Renal cortical epithelial cell (primary cell): Measurements from ENCODE around the gene UBASH3B. TPM values are rescaled to one million over a fixed set of nuclear protein-coding genes. Genes with fewer than 3 reads are reported as not detected.
A peak's percentile ranks its signal among the peaks of the same experiment; 100 is the strongest.
"Not testable (repeated sequence)": the region's sequence is repeated elsewhere in the genome, so short reads cannot be mapped to it uniquely, and the experiment has no call there.

ENCODE experiments used
- DNase-seq: peaks from one replicate; pipeline ENCODE4 v3.0.0-alpha.2; 2011; ENCODE audit warnings: low read depth
- total RNA-seq: library from RNA; depleted of rRNA; stranded (reverse); fragments of >200 nt; gene quantifications from 2 replicates; pipeline ENCODE4 v1.2.3, GENCODE V29; 2014

UBASH3B gene
- total RNA-seq, 1 donor from 2014 or later, result 12.5 TPM

- no peak for DNase-seq
Observed at GRCh38 chr11:122813176-122813893, 157.8 kb downstream of the UBASH3B start.

GRCh38 chr11:122813894-122814270 lies 158.4 kb downstream of the UBASH3B start:
- no peak for DNase-seq

GRCh38 chr11:122814401-122814800 lies 158.9 kb downstream of the UBASH3B start:
- DNase-seq, result no peak

GRCh38 chr11:122815900-122816299 lies 160.4 kb downstream of the UBASH3B start:
- no peak for DNase-seq

GRCh38 chr11:122816761-122817520 lies 161.4 kb downstream of the UBASH3B start:
- peak; percentile 50 for DNase-seq

- DNase-seq, result no peak
Observed at GRCh38 chr11:122820158-122820557, 164.6 kb downstream of the UBASH3B start.

- DNase-seq, result no peak
Observed at GRCh38 chr11:122821169-122821568, 165.6 kb downstream of the UBASH3B start.

GRCh38 chr11:122822241-122822640 lies 166.7 kb downstream of the UBASH3B start:
- no peak for DNase-seq

- no peak for DNase-seq
Observed at GRCh38 chr11:122823564-122823963, 168.0 kb downstream of the UBASH3B start.

- DNase-seq, result not testable (repeated sequence)
Observed at GRCh38 chr11:122829371-122829770, 173.8 kb downstream of the UBASH3B start.

GRCh38 chr11:122832297-122832696 lies 176.8 kb downstream of the UBASH3B start:
- DNase-seq, result not testable (repeated sequence)

- no peak for DNase-seq
Observed at GRCh38 chr11:122832721-122833470, 177.4 kb downstream of the UBASH3B start.

- DNase-seq, result no peak
Observed at GRCh38 chr11:122833846-122834464, 178.4 kb downstream of the UBASH3B start.

GRCh38 chr11:122836916-122837315 lies 181.4 kb downstream of the UBASH3B start:
- no peak for DNase-seq

GRCh38 chr11:122837528-122838346 lies 182.2 kb downstream of the UBASH3B start:
- DNase-seq, result no peak

GRCh38 chr11:122843281-122844141 lies 188.0 kb downstream of the UBASH3B start:
- no peak for DNase-seq

GRCh38 chr11:122847466-122847865 lies 191.9 kb downstream of the UBASH3B start:
- DNase-seq, result no peak

- no peak for DNase-seq
Observed at GRCh38 chr11:122848186-122848585, 192.7 kb downstream of the UBASH3B start.

GRCh38 chr11:122850076-122850631 lies 194.6 kb downstream of the UBASH3B start:
- peak; percentile 55 for DNase-seq
